RPMI7951 (cell line): ENCODE measurements around the gene RAB14. TPM values are rescaled to one million over a fixed set of nuclear protein-coding genes. Genes with fewer than 3 reads are reported as not detected.
A peak's percentile ranks its signal among the peaks of the same experiment; 100 is the strongest.

Experiments used
- DNase-seq: peaks from one replicate; pipeline ENCODE4 v3.0.0-alpha.2; 2012; ENCODE audit warnings: low read depth
- total RNA-seq: library from RNA; depleted of rRNA; stranded (reverse); fragments of >200 nt; shearing (Covaris generic); gene quantifications from 2 replicates; pipeline ENCODE4 v1.2.3, GENCODE V29; 2014; rRNA removed

The RAB14 gene
- 25.1 and 34.5 TPM in 2 replicates for total RNA-seq

DNA sequence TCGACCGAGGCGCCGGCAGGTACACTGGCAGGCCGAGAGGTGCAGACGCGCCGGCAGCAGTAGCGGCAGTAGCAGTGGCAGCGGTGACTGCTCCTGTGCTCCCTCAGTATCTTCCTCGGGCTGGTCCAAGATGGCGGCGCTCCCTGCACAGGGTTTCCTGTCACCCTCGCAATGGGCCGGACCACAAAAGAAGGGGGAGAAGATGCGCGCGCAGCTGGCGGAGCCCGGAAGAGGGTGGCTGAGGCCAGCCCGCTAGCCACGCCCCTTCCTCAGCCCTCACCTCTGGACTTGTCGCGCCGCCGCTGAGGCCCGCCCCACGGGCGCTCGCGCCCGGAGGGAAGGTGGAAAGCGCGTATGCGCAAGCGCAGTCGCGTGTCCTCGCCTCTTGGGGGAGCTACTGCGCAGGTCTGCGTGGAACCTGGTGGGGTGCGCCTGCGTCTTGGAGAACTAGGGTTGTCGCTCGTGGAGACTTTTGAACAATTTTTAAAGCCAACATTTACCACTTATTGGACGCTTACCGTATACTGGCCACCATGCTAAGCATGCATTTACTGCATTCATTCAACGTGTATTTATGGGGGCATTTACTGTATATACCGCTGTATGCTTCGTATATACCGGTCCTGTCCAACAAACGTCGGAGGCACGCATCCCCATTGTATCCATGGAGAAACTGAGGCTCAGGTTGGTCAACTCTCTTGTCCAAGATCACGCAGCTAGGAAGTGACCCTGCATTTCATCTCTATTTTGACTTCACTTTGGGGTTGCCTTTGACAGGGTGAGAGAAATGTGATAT, at the start of gene RAB14:
Gene RAB14, minus strand, starts transcription at position 132 of the 796 bp plus-strand sequence. CDS start 8,457 bp downstream, outside the sequence.
- DNase-seq, result peak; percentile 95

DNA sequence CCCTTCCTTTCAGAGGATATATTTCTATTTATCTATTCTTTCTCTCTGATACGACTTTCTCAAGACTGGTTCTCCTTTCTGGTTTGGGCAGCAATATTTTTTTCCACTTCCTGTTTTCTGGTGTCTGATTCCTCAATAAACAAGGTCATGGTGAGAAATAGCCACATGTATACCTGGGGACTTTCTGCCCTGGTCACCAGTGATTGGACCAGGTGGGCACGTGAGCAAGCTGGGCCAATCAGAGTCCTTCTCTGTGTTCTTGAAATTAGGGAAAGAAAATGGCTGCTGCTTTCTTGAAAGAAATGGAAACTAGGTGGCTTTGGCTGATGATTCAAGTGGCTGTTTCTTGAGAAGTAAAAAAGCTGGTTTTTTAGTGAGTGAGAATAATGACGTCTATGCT, 47.9 kb upstream of the RAB14 start:
- DNase-seq, result no peak

DNA sequence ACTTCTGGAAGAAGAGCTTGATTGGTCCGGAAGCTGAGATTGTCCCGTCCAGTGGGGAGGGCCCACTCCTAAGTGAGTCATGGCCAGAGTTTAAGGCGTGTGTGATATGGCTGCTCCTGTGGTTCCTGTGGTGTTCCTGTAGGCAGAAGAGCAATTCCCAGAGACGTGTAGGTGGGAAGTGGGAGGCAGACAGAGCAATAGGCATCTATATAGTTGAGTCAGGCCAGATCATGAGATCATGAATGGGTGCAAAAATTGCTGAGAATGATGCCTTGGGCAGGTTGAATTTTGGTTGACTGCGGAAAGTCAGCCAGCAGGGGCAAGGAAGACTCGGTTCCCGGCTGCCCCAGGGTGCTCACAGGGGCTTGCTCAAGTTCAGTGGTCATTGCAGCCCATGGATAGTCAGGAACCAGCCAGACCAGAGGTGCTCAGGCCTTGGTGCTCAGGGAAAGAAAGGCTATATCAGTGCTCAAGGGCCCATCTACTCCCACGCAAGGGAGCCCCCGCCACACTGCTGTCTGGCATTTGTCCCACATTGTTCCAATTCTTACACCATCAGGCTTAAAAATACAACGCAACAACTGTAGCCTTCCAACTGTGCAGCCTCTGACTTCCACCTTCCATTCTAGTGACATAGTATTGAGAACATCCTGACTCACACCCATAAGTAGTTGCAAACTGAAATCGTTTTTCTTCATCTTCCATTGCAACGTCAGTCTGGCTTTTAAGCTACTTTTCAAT, 45.3 kb upstream of the RAB14 start:
- peak; percentile 80 for DNase-seq

DNA sequence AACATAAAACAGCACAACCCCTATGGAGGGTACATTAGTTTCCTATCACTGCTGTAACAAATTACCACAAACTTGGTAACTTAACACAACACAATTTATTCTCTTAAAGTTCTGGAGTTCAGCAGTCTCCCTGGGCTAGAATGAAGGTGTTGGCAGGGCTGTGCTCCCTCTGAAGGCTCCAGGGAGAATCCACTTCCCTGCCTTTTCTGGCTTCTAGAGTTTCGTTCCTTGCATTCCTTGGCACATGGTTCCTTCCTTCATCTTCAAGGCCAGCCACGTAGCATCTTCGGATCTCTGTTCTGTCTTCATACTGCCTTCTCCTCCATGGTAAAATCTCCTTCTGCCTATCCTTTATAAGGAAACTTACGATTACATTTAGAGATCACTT, 41.3 kb upstream of the RAB14 start:
- DNase-seq, result no peak

DNA sequence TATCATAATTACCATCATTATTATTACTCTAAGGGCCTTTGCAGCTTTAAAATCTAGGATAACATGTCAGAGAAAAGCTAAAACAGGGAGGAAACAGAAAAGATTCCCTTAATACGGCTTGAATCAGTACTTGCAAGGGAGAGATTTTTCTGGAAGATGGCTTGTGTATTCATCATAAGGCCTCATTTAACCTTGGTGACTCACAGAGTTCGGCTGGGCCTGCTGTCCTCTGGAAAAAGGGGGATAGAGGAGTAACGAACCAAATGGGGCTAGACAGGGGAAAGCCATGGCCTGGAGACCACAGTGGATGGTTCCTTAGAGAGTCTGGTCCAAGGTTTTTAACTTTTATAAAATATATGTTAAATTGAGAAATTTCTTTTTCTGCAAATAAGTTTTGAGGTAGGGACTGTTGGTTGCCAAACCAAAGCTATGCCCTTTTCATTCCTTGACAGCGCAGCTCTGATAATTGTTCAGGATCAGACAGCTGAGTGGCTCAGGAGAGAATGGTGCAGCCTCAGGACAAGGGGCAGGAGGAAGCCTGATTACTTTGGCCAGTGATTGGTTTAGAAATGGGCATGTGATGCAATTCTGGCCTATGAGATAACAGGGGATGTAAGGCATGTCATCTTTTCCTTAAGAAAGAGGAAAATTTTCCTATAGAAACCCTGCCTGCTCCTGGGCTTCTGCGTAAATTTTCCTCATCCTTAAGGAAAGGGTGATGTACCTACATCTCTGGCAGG, 40.7 kb upstream of the RAB14 start:
- peak; percentile 67 for DNase-seq

DNA sequence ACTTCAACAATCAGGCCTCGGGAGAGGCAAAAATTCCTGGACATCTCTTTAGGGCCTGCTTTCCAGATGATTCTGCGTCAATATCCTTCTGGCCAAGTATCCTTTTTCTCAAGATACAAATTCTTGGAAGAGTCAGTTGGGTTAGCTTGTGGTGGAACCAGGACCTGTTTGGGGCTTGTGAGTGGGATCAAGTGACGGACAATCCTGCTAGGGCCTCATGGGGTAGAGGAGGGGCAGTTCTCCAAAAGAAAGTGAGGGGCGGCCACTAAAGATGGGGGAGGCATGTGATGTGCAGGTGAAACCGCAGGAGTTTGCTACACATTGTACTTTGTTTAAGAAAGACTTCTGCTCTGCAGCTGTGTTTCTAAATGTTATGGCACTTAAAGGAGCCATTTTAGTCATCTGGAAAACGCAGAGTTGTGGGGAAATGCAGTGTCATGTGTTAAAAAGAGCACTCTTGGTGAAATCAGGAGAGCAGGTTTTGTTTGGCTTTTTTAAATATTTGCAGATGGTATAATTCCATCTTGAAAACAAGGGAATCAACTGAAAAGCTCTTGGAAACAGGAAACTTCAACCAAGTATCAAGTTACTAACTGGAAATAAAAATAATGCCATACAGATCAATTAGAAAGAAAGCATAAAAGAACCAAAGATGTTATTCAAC, 38.9 kb upstream of the RAB14 start:
- no peak for DNase-seq

DNA sequence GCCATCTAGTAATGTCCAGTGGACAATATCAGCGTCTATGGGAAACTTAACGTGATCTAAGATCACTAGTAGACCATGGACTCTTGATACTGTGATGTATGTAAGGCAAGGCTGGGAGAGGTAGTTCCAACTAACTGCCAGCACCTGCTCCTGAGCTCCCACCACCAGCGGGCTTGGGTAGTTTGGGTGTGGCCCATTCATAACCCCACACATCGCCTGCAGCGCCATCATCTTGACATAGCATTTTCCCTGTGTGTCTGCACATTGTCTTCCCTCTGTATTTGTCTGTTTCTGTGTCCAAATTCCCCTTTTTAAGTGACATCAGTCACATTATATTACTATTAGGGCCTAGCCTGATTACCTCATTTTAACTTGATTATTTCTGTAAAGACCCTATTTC, 38.2 kb upstream of the RAB14 start:
- DNase-seq, result no peak

DNA sequence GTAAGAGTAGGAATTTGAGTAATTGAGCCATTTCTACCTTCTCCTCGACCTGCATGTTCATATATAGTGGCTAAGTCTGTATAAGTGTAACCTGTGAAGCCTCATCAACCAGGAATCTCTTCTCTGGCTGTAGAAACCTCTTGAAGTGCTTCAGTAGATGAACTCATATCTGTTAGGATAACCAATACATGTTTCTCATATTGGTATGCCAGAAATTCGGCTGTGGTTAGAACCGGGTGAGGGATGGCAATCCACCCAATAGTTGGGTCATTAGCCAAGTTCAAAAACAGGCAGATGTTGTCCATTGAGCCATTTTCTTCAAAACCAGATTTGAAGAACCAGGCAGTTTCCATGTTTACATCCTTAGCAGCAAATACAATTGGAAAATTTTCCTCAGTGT, 37.4 kb upstream of the RAB14 start:
- no peak for DNase-seq

DNA sequence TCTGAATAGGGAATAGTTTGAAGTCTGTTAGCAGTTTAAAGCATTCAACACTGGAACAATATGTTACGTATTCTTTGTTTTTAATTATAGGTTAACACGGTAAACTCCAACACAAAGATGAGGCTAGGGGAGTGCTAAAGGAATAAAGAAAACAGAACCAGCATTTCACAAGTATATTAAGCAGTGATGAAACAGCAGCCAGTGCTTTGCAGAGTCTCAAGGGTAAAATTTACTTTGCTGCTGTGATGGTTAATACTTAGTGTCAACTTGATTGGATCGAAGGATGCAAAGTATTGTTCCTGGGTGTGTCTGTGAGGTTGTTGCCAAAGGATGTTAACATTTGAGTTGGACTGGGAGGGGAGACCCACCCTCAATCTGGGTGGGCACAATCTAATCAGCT, 36.2 kb upstream of the RAB14 start:
- no peak for DNase-seq

DNA sequence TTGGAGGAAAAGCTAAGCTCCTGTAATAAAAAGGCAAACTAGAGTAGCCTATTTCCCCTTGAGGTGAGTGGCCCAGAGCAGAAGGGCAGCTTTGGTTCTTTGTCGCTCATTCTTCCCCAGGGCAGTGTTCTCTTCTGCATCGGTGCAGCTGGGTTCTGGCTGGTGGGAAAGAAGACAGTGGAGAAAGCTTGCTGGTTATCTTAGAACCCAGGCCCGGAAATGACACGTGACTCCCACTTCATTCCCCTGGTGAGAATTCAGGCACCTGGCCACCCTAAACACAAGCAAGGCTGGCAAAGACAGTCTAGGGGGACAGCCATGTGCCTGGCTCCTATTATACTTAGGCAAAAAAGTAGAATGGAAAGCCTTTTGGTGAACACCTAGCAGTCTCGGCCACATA, 33.8 kb upstream of the RAB14 start:
- no peak for DNase-seq

DNA sequence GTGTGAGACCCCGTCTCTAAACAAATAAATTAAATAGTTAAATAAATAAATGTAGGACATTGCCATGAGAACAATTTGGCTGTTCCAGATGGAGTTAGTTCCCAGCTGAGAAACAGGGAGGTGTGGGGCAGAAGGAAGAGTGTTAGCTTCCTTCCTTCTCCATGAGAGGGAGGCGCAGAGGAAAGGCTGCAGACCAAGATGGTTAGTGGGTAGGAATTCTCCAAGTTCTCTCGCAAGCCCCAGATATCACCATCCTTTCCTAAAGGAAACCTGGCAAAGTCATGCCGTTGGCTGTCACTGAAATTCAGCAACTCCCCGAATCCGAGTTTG, 33.1 kb upstream of the RAB14 start:
- DNase-seq, result no peak

DNA sequence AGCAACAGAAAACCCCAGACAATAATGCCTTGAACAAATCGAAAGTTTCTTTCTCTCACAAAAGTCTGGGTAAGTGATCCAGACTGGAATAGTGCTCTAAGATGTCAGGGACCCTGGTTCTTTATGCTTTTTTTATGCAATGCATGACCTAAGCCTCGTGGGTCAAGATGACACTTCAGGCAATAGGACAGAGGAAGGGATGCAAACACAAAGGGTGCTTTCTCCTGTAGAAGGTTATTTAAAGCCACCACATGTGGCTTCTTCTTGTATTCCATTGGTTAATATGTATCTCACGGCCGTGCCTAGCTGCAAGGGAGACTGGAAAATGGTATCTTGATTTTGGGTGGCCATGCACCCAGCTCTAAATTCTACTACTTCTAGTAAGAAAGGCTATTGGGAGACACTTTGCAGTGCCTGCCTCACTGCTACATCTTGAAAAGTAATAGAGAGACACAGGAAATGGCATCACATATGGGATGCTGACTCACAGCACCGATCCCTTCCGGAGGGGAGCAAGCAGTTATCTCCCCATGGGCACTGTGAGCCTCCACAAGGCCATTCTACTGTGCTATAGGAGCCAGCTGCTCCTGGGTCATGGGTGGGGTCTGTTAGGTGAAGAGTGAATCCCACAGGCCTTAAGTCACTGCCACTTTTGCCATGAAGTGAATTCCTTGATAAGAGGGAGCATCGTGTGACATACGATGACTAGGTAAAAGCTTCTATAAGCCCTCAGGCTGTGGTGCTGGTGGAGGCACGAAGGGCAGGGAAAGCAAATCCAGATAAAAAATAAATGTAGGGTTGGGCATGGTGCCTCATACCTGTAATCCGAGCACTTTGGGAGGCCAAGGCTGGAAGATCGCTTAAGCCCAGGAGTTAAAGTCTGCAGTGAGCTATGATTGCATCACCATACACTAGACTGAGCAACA, 32.5 kb upstream of the RAB14 start:
- DNase-seq, result peak; percentile 91

DNA sequence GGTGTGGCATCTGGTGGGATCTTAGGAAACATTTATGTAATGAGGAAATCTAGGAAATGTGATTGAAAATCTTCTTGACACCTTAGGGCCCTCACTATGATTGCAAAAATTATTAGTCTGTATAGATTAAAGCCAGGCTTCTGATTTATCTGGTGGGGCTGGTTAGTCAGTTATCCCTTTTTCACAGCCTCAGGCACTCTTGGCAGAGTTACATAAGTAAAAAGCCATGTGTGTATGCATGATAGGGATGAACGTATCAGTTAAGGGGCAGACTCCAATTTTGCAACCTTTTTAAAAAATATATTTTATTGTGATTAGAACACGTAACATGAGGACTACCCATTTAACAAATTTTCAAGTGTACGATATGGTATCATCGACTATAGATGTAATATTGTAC, 30.6 kb upstream of the RAB14 start:
- peak; percentile 41 for DNase-seq

DNA sequence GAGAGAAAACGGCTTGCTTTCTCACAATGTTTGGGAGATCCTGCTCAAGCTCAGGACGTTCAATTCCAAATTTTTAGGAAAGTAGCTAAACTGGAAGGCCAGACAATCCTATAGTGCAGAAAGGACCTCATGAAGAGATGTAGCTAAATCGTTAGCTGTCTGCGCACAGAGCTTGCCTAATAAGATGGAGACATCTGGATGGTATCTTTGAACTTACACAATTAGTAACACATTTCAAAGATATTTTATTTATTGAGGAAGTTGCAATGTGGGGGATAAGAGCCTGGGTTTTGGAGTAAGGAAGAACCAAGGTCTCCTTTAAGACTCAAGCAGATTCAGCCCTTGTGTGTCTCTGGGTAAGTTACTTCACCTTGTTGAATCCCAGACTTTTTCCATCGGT, 28.6 kb upstream of the RAB14 start:
- DNase-seq, result no peak

DNA sequence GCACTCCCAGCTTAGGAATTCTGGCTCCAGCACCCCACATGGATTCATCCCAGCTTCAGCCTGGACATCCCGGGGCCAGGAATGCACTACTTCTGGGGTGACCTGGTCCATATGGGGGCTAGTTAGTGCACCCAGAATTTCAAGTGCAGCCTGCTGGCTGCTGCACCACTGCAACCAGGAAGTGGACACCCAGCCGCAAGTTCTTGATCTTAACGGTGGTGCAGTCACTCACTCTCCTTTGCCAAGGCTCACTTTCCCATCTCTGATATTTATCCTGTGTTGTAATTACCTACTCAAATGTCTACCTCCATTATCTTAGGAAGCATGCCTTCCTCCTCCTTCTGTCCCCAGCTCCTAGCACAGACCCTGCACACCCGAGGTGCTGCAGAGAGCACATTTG, 26.2 kb upstream of the RAB14 start:
- DNase-seq, result no peak

DNA sequence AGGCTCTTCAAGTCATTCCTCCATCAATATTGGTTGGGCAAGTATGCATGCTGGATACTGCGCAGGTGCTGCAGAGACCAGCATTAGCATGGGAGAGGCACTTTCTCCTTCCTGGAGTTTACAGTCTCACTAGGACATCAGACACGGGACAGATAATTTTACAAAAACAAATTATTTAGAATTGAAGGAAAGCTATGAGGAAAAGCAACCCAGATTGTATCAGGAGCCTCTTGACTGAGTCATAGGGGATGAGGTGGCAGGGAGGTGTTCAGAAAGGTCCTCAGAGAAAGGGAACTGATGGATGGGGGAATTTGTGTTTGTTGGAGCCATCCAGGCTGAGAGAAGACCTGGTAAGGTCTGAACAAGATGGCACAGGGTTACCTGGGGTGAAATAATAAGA, 24.5 kb upstream of the RAB14 start:
- DNase-seq, result peak; percentile 41

DNA sequence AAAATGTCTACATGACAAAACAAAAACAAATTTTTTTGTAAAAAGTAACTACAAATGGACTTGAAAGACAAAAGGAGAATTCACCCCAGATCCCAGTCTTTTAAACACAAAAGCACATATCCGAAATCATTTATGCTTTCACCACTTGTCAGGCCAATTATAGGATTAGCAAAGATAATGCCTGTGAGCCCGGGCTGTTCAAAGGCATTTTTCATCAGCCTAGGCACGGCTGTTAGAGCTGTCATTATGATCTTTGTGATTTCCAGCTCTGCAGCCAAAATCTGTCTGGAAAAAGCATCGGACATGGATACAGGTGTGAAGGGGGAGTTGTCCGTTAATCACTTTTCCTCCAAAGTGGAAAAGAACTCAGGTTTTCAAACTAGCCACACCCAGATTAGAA, 23.6 kb upstream of the RAB14 start:
- DNase-seq, result no peak

DNA sequence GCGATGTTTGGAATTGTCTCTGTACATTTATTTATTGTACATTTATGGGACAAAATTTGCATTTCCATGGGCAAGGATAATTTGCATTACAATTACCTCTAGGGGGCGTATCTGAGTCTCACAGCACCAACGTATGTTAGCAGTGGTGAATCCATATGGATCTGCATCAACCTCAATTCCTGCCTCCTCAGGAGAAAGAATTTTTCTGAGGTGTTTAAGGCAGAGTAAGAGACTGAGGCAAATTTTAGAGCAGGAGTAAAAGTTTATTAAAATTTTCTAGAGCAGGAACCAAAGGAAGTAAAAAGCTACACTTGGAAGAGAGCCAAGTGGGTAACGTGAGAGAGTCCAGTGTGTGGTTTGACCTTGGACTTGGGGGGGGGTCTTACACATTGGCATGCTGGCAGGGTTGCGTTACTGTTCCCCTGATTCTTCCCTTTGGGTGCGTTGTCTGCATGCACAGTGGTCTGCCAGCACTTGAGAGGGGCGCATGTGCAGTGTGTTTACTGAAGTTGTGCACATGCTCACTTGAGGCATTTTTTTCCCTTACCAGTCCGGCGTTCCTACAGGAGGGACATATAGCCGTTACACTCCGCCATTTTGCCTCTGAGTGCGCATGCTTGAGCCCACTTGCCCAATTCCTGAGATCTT, 21.0 kb upstream of the RAB14 start:
- peak; percentile 61 for DNase-seq

DNA sequence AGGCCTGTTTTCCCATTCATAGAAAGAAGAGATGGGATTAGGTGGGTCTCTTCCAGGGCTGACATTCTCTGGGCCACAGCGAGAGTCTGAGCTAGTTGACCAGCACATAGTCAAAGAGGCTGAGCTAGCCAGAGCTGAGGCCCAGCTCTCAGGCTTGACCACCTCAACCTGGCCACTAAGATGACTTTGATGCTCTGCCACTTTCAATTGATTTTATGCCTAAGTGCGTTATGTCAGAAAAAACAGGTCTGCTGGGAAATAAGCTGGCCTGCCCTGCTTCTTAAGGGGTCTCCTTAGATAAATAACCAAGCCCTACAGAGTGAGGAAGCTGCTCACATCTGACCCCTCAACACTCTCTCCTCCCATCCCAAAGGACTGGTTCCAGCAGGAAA, 20.0 kb upstream of the RAB14 start:
- DNase-seq, result no peak

DNA sequence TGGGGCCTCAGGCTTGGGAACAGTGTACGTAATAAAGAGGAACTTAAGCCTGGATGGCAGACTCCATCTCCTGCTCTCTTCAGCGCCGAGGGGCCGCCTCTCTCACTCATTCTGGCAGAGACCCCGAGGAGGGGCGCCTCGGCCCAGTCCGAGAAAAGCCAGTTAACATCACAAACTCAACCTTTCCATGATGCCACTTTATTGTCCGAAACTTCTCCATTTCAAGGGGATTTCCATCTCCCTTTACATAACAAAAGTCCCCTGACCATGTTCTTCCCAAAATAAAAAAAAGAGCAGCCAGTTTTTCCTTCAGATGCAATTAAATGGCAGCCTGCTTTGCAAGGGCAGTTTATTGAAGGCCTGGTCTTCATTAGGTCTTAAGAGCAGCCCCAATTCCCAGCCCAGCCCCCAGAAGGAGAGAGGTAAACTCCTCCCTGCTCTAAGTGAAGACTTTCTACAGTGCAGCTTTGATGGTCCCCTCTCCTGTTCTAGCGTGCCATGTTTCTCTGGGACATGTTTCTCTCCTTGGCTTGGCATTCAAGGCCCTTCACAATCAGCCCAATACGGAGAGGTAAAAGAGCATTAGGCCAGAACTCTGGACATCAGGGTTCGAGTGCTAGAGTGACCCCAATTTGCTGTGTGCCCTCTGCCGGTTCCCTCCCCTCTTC, 19.5 kb upstream of the RAB14 start:
- no peak for DNase-seq
